ENCODE measurements around the gene AHDC1.

GRCh38 chr1:27542463-27543273 lies 61.3 kb downstream of the AHDC1 start:
- TF ChIP-seq EZH2 (IDR thresholded peaks at IDR 0.05; ENCODE audit: borderline replicate concordance, insufficient read depth, low read length, poor library complexity, severe bottlenecking) (no peak), POLR2AphosphoS5 (IDR thresholded peaks at IDR 0.05) (no peak), CTCF (IDR thresholded peaks at IDR 0.05; ENCODE audit: poor library complexity, severe bottlenecking) (no peak), EP300 (conservative IDR thresholded peaks at IDR 0.05; ENCODE audit: poor library complexity, severe bottlenecking) (no peak), SMC3 (conservative IDR thresholded peaks at IDR 0.05; ENCODE audit: poor library complexity) (no peak)
- TF ChIP-seq, protein P1, sequence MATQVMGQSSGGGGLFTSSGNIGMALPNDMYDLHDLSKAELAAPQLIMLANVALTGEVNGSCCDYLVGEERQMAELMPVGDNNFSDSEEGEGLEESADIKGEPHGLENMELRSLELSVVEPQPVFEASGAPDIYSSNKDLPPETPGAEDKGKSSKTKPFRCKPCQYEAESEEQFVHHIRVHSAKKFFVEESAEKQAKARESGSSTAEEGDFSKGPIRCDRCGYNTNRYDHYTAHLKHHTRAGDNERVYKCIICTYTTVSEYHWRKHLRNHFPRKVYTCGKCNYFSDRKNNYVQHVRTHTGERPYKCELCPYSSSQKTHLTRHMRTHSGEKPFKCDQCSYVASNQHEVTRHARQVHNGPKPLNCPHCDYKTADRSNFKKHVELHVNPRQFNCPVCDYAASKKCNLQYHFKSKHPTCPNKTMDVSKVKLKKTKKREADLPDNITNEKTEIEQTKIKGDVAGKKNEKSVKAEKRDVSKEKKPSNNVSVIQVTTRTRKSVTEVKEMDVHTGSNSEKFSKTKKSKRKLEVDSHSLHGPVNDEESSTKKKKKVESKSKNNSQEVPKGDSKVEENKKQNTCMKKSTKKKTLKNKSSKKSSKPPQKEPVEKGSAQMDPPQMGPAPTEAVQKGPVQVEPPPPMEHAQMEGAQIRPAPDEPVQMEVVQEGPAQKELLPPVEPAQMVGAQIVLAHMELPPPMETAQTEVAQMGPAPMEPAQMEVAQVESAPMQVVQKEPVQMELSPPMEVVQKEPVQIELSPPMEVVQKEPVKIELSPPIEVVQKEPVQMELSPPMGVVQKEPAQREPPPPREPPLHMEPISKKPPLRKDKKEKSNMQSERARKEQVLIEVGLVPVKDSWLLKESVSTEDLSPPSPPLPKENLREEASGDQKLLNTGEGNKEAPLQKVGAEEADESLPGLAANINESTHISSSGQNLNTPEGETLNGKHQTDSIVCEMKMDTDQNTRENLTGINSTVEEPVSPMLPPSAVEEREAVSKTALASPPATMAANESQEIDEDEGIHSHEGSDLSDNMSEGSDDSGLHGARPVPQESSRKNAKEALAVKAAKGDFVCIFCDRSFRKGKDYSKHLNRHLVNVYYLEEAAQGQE (IDR thresholded peaks at IDR 0.05; ENCODE audit: borderline replicate concordance): no peak

Data from neural cell (in vitro differentiated cells).